Measurements from ENCODE around the gene MRGPRG.
"Not testable (repeated sequence)": the region's sequence is repeated elsewhere in the genome, so short reads cannot be mapped to it uniquely, and the experiment has no call there.

The MRGPRG gene, protein sequence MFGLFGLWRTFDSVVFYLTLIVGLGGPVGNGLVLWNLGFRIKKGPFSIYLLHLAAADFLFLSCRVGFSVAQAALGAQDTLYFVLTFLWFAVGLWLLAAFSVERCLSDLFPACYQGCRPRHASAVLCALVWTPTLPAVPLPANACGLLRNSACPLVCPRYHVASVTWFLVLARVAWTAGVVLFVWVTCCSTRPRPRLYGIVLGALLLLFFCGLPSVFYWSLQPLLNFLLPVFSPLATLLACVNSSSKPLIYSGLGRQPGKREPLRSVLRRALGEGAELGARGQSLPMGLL

DNA sequence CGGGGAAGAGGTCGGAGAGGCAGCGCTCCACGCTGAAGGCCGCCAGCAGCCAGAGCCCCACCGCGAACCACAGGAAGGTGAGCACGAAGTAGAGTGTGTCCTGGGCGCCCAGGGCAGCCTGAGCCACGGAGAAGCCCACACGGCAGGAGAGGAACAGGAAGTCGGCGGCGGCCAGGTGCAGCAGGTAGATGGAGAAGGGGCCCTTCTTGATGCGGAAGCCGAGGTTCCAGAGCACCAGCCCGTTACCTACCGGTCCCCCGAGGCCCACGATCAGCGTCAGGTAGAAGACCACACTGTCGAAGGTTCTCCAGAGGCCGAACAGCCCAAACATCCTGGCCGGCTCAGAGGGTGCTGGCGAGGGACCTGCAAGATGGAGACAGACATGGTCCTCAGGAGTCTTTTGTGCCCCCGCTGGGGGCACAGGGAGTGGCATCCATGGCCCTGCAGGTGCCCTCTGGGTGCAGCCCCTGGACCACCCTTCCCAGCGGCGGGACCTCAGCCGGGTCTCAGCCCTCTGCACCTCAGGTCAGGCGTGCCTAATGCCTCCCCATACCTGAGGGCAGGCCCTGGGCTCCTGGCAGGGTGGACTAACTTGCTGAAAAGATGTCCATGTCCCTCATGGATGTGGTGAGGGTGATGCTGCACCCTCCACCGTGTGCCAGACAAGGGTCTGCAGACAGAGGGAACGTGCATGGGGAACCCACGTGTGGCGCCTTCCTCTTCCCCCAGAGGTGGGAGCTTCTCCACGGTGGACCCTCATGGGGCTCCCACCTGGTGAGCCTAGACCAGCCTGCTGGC is at the start of gene MRGPRG:
MRGPRG (minus strand) TSS at position 331 of the 798 bp plus-strand sequence; CDS start at position 331, 0 bp downstream.
- no peak for DNase-seq

DNA sequence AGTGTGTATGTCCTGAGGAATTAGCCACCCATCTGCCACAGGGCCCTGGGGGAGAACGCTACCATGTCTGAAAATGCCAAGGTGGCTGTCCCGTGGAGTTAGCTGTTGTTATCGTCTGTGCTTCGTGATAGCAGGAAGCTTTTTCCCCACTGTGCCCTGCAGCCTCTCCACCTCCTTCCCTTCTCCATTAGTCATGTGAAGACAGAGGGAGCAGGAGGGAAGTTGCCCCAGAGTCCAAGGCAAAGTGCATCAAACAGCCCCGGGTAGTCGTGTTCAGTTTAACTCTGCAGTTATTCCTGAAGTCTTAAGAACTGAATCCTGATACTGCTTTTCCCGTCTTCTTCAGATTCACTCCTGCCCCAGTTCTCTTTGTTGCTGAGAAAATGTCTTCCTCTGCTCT is 43.9 kb upstream of the MRGPRG start:
- DNase-seq, result not testable (repeated sequence)

DNA sequence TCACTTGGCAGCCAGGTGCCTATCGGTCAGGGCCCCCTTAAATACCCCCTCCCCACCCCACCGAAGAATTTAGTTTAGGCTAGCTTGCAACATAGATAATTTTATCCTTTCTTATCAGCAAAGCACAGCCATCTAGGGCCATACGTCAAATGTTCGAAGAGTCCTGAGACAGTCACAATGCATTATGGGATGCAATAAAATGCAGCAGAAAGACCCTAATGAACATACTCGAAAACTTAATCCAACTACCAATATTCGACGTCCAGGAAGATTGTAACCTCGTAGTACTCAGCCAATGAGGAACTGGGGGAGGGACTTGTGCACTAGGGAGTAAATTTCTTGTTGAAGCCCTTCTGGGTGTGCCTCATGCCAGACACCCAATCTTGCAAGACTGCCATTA is 43.2 kb upstream of the MRGPRG start:
- not testable (repeated sequence) for DNase-seq

DNA sequence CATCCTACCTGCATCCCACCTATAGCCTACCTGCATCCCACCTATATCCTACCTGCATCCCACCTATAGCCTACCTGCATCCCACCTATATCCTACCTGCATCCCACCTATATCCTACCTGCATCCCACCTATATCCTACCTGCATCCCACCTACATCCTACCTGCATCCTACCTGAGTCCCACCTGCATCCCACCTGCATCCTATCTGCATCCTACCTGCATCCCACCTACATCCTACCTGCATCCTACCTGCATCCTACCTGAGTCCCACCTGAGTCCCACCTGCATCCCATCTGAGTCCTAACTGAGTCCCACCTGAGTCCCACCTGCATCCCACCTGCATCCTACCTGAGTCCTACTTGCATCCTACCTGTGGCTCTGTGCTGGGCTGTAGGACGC is 38.9 kb upstream of the MRGPRG start:
- DNase-seq, result not testable (repeated sequence)

DNA sequence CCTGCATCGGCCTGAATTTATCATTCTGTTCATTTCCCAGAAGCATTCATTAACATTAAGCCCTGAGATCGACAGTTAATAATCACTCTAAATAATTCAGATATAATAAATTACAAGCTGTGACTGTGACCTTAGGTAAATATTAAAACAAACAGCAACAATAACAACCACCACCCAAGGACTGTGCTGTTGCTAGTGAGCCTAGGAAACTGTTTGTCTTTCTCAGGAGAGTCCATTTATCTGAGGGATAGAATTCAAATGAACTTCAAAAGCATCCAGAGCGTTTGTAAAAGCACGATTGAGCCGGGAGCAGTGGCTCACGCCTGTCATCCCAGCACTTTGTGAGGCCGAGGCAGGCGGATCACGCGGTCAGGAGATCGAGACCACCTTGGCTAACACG is 36.6 kb upstream of the MRGPRG start:
- DNase-seq, result not testable (repeated sequence)

DNA sequence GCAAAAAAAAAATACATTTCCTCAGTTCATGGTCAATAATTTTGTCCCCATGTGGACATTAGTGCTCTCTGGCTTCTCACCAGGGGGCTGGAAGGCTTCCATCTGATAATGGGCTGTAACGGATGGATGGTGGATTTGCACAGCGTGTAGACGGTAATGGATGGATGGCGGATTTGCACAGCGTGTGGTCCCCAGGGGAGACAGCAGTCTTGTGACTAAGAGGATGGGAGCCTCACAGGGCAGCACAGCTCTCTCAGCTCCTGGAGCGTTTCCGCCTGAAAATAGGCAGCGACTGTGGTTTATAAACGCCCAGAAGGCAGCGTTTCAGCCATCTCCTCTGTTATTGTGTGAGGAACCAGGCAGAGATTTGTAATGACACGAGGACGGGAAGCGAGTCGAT is 36.2 kb upstream of the MRGPRG start:
- not testable (repeated sequence) for DNase-seq

DNA sequence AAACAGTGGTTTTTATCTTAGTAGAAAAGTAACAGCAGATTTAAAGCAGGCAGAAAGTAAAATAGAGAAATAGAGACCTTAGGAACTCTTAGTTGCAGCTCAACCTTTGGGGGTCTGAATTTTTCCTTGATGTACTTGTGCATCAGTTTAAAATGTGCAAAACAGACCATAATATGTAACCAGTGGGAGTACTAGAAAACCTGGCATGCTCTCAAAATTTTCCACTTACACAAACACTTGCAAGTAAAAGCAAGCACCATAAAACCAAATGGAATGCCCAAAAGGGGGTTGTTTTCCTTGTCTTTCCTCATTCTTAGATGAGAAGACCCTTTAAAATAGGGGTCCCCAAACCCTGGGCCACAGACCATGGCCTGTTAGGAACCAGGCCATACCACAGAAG is 26.5 kb upstream of the MRGPRG start:
- no peak for DNase-seq

DNA sequence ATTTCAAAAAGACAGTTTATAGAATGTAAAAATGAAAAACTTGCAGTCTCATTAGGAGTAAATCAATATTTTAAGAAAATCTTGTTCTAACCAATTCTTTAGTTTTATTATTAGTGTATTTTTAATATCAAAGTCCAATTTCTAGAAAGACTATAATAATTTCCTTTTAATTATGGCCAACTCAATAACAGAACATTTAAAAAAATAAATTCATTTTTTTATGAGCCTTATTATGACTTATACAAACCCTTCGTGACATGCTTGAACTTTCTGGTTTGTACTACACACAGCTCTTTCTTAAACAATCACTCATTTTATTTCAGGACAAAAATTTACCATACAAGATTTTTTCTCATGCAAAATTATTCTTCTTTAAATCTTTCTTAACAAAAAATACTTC is 25.3 kb upstream of the MRGPRG start:
- no peak for DNase-seq

DNA sequence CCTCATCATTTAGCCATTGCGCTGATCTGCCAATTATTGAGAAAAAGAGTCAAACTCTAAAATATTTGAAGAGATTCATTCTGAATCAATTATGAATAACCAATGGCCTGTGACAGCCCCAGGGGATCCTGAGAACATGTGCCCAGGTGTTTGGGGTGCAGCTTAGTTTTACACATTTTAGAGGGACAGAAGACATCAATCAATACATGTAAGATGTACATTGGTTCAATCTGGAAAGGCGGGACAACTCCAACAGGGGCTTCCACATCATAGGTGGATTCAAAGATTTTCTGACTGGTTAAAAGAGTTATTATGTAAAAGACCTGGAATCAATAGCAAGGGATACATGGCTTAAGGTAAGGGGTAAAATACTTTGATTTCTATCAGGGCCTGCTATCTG is 18.5 kb upstream of the MRGPRG start:
- no peak for DNase-seq

DNA sequence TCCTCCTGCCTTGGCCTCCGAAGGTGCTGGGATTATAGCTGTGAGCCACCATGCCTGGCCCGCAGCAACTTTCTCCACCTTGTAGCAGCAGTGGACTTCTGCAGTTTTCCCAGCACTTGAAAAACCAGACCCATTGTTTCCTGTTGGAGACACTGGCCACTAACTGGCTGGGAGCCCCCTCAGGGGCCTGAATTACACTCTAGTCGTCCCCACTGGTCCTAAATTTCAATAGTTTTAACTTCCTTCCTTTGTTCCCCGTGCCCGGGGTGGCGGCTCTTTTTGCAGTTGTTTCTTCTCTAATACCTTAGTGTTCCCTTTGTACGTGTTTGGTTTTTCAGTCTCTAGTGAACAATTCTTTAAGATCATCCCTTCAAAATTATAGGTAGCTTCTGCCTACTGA is 16.2 kb upstream of the MRGPRG start:
- no peak for DNase-seq

DNA sequence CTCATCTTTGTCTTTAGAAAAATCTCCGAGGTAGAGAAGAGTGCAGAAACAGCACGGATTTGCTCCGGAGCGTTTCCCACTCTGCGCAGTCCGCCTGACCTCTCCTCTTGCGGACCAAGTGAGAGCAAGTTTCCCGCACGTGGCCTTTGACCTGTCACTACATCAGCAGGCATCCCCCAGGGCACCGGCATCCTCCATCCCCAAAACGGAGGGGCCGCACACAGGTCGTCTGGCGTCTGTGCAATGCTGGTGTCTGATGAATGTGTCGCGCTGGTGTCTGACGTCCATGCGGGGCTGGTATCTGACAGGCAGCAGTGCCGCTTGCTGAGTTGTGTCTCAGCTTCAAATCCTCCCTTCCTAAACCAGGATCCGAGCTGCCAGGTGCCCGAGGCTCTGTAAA is 14.3 kb upstream of the MRGPRG start:
- no peak for DNase-seq

DNA sequence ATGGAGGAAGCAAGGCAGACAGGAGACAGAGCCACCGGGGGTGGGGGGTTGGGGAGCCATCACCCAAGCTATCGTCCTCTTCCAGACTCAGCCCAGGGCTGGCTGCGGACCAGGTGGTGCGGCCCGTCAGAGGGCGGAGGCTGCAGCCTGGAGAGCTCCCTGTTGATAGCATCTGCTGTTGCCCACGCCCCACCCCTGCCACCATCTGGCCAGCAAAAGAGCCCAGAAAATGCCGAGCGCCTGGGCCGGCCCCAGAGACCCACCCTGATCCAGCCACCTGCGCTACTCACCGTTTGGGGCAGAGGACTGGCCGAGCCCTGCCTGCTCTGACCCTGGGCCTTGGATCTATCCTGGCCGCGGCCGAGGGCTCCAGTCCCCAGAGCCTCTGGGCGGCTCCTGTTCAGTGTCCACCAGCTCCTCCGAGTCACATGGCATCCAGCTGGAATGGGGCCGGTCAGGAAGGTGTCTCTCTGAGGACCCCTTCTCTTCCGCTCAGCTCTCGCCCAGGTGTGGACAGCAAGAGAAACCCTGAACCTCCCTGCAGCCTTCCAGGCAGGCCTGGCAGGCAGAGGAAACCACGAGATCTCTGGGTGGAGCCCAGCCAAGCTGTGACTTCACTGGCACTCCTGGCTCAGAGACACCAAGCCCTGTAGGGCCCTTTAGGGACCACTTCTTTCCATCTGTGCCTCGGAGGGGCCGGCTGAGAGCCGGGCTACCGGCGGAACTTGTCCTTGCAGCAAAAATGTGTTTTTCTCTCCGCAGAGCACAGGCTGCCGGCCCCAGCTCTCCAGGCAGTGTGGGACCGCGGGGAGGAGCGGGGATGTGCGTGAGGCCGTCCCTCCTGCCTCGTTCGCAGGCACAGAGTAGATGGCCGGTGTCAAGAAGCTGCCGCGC is 13.5 kb upstream of the MRGPRG start, which contains the start of gene MRGPRE:
MRGPRE (minus strand) TSS at position 567 of the 894 bp plus-strand sequence. CDS start 3,618 bp downstream, outside the sequence.
- no peak for DNase-seq

DNA sequence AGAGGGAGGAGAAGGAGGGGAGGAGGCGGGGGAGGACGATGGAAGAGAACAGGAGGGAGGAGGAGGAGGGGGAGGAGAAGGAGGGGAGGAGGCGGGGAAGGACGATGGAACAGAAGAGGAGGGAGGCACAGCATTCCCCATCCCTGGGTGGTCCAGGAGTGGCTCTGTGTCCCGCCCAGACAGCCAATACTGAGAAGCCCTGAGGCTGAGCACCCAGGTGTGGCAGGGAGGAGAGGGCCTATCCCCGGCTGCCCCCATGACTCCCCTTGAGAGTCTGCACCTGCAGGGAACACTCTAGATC is 12.9 kb upstream of the MRGPRG start:
- no peak for DNase-seq

DNA sequence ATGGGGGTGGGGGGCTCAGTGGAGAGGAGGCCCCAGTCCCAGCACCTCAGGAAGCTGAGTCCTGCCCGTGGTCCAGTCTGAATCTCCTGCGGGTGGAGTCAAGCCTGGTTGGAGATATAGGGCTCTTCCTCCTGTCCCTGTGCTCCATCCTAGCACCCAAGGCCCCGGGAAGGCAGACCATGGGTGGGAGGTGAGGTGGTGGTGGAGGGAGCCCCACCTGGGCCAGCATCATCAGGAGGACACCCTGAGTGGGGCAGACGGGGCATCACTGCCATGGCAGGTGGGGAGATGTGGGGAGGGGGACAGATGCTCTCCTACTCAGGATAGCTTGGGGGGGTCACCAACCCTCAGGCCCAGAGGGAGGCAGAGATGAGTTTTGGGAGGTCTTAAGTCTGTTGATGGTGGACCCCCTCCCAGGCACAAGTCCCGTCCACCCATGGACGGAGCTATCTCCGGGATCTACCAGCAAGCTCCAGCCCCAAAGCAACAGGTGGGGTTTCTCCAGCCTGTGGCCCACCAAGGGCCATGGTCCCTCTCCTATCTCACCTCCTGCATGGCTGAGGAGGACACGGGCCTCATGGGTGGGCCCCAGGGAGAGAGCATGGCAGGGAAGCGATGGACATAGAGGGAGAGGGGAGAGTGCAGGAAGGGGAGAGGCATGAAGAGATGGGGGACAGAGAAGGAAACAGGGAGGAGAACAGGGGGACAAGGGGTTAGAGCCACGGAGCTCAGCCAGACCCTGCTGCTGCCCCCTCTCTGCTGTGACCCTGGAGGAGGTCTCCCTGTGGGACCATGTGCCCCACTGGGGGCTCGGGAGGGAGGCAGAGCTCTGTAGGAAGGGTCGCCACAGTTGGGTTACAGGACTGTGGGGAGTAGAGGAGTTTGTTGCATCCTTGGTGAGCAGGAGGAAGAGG is 12.3 kb upstream of the MRGPRG start:
- no peak for DNase-seq

DNA sequence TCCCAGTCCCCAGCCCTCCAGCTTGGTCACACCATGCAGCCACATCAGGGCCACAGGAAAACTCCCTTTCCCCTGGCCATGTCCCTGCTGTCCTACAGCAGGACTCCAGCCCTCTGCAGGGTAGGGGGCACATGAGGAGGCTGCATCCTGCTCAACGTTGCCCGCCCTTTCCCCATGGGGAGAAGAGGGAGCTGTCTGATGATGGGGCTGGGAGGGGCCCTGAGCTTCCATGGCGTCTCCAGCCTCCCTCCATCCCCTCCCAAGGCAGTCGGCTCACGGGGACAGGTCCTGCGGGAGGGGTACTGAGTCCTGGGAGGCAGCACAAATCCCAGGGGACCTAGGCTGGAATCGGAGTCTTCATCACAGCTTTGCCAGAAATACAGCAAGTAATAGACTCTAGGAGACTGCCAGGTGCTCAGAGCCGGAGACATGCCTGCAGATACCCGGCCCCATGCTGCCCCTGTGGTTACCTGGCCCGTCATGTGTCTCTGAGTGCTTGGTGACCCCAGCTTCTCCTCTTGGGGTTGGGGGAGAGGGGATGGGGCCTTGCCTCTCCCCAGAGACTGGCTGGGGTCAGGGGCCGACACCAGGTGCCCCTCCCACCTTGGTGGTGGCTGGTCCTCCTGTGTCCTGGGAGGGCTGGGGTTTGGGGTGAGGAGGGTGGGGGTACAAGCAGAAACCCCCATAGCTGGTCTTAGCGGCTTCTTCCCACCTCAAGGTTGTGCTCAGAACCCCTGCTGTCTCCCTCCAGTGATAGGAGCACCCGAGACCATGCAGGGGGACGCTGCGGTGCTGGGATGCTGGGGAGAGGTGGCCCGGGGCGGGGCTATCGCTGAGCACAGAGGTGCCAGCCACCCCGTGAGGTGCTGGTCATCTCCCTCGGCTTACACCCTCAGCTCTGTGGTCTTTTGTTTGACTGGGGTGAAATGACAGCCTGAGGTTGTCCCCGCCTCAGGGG is 11.3 kb upstream of the MRGPRG start:
- no peak for DNase-seq

DNA sequence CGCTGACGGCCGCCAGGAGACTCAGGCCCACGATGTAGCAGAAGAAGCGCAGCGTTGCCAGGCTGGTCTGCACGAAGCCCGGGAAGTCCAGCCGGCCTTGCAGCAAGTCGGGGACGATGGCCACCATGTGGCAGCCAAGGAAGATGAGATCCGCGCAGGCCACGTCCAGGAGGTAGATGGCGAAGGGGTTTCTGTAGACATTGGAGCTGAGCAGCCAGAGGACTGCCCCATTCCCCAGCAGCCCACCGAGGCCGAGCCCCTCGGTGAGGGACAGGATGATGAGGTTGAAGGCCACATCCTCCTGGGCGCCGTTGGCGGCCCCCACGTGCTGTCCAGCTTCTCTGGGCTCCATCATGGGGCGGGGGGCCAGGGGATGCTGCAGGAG is 9.8 kb upstream of the MRGPRG start:
- DNase-seq, result no peak

DNA sequence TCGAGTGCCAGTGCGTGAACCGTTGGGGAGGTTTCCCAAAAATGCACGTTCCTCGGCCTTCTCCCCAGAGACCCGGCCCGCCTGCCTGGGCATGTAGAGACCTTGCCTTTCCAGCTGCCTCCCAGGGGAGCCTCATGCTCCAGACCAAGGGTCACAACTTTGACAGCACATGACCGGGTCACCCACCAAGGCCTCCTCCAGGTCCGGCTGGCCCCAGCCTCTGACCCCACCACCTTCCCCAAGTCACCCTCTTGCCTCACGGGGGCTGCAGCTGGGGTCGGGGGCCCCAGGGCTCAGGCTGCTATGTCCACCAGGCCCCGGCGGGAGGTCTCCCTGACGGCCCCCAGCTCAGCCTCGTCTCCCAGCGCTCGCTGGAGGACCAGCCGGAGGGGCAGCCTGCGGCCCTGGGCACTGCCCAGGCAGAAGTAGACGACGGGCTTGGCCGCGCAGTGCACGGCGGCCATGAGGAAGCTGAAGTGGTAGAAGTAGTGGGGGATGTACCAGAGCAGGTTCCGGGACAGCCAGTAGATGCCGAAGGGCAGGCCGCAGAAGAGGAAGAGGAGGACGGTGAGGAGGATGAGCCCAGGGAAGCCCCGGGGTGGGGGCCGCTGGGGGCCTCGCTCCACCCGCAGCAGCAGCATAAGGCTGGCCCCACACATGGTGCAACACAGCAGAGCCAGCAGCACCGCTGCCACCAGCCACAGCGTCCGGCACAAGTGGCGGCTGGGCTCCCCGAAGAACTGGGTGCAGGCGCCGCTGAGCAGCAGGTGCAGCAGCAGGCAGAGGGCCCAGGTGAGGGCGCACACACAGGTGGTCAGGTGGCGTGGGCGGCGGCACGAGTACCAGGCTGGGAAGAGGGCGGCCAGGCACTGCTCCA is 9.2 kb upstream of the MRGPRG start:
- no peak for DNase-seq

DNA sequence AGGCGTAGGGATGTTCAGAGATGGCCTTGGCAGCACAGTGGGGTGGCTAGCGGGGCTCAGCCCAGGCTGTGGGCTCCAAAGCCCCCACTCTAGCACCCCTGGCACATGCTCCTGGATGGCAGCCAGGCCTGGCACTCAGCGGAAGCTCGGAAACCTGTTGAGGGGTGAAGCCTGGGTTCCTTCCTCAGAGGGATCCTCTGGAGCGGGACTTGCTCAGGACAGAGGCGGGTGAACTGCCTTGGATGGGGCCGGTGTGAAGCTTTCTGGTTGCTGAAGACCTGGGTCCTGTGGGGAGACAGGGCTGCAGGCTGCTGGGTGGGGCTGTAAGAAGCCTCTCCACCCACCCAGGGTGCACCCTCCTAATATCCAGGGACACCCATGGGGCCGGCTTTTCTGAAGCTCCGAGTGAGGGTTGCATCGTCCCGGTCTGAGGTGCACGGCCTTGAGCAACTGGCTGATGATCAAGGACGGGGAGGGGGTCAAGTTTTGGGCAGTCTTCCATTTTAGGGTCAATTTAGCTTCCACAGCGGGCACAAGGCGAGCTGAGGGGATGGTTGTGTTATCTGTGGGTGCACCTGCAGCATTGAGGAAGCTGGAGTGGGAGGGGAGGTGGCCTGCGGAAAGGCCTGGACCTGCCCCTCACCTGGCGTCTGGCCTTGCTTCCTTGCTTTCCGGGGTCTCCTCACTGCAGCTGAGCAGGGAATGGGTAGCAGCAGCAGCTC is 8.4 kb upstream of the MRGPRG start:
- no peak for DNase-seq

All from suppressor macrophage treated with lipopolysaccharide for 4 hours (primary cell).